Motor neuron (in vitro differentiated cells): ENCODE results near the gene SCAMP3. TPM values are rescaled to one million over a fixed set of nuclear protein-coding genes. Genes with fewer than 3 reads are reported as not detected.
"Not testable (repeated sequence)": the region's sequence is repeated elsewhere in the genome, so short reads cannot be mapped to it uniquely, and the experiment has no call there.

Experiments
- ATAC-seq, 8 experiments: fragments of 200-7000 bp; cut with Tn5 transposase; replicated peaks in 6 of 8; 2 replicates each; pipeline ENCODE4 v1.8.0; 2021; ENCODE audit warnings: mild to moderate bottlenecking in 8 of 8, moderate library complexity in 8 of 8
- H3K27ac ChIP-seq, 2 donors: fragments of 250-450 bp; sonication (Bioruptor Pico); 2 replicates each; pipeline ENCODE4 v1.9.0; 2021; ENCODE audit warnings: antibody characterized with exemption in 2 of 2, mild to moderate bottlenecking in 2 of 2, moderate library complexity in 1 of 2
- H3K4me1 ChIP-seq, 2 donors: fragments of 250-450 bp; sonication (Bioruptor Pico); replicated peaks in 1 of 2; 2 replicates each; pipeline ENCODE4 v1.6.1; 2021; ENCODE audit warnings: antibody characterized with exemption in 2 of 2, mild to moderate bottlenecking in 2 of 2, moderate library complexity in 1 of 2
- H3K4me3 ChIP-seq, 5 donors: fragments of 250-450 bp; sonication (Bioruptor Pico); 2 replicates each; pipeline ENCODE4 v1.9.0; 2021; ENCODE audit warnings: antibody characterized with exemption in 5 of 5, mild to moderate bottlenecking in 5 of 5, moderate library complexity in 4 of 5
- WGBS, 10 experiments: fragments of 450-650 bp; shearing (Covaris generic); methylation state at CpG; one replicate each; pipeline ENCODE4 v1.0.0; 2022; 5-methylcytosine and 5-hydroxymethylcytosine counted together
- in situ Hi-C, 9 experiments: fragments of 400-800 bp; cut with MboI; loops; one replicate each; pipeline ENCODE4 v1.15.0; 2021; ENCODE audit warnings: low sequenced_read_pairs in 9 of 9, low pct_unique_long_range_greater_than_20kb in 2 of 9; ENCODE audit not compliant: unreplicated experiment in 9 of 9
- total RNA-seq, 8 experiments: library from RNA; unstranded; fragments of 300-600 nt; gene quantifications; 2 replicates each; pipeline versions ENCODE4 v1.2.3 to v1.2.4, GENCODE V29; 2022

SCAMP3 gene
- total RNA-seq, 8 experiments from 2014 or later: 52.0 to 115 (median 80.0) TPM

DNA sequence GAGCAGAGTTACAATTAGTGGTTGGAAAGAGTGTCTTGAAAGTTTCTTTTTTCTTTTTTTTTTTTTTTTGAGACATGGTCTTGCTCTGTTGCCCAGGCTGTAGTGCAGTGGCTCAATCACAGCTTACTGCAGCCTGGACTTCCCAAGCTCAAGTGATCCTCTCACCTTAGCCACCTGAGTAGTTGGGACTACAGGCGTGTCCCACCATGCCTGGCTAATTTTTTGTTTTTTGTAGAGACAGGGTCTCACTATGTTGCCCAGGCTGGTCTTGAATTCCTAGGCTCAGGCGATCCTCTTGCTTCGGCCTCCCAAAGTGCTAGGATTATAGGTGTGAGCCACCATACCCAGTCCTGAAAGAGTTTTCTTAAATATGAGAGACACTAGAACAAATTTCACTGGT, 15.4 kb downstream of the SCAMP3 start:
- 83 to 100% (median 99%) methylated on average over 2 to 3 of the region's 3 CpGs; no CpG with 5 or more reads in 2 of the 10 experiments for WGBS, 10 experiments
- ATAC-seq, H3K4me3 ChIP-seq, in situ Hi-C loops, H3K27ac ChIP-seq: not testable (repeated sequence)
- H3K4me1 ChIP-seq: peaks cover 23 to 26% of the 10 kb centered on the region in 2 donors

DNA sequence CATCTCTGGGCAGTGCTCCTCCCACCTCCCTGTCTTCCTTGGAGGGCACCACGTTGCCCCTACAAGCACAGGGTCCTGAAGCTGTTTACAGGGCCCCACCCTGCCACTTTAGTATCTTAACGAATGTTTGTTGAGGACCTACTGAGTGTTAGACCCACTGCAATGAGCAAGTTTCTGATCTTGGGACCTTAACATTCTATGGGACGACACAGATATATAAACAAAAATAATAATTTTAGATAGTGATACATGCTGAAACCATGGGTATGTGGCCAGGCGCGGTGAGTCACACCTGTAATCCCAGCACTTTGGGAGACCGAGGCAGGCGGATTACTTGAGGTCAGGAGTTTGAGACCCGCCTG, 17.0 kb downstream of the SCAMP3 start:
- in situ Hi-C loops: no loop called here
- H3K4me1 ChIP-seq: peaks cover 22 to 26% of the 10 kb centered on the region in 2 donors
- H3K4me3 ChIP-seq: peak overlapping the region; percentile 33 to 45 (median 41)
- 0 to 100% (median 63%) methylated on average over 2 to 8 of the region's 8 CpGs; no CpG with 5 or more reads in 1 of the 10 experiments for WGBS, 10 experiments
- peak overlapping the region; percentile 84 to 91 for H3K27ac ChIP-seq
- ATAC-seq: no peak

DNA sequence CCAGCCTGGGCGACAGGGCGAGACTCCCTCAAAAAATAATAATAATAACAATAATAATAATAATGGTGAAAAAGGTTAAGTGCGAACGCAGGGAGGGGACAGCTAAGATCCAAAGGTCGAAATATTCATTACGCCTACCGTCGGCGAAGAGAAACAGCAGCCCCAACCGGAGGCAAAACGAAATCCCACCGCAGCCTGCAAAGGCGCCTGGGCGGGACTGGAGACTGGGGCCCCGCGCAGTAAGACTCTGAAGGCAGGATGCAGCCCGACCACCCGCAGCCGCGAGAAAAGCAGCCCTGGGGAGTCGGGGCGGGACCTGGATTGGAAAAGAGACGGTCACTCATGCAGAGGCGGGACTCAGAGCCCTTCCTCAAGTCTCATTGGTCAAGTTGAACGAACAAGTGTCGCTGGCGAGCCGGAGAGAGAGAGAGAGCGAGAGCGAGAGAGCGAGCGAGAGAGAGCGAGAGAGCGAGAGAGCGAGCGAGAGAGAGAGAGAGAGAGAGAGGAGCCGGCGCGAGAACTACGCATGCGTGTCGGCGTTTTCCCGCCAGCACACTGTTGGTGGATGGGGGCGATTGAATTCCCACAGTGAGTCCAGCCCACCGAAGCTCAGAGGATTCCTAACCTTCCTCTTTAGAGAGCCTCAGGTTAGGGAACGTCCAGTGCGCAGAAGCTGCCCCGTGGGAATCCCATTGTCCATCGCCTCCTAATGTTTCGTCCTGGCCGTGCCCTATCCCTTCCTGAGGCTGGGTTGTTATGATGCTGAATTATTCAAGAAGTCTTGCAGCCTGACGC, 17.6 kb downstream of the SCAMP3 start:
- peak overlapping the region; percentile 84 to 91 for H3K27ac ChIP-seq
- in situ Hi-C loops: no loop called here
- H3K4me3 ChIP-seq: peak overlapping the region; percentile 40 to 45 (median 41)
- ATAC-seq: peak; percentile 80 to 94 (median 92)
- WGBS, 10 experiments: 0 to 9% (median 0%) methylated on average over 1 to 38 of the region's 53 CpGs; no CpG with 5 or more reads in 1 of the 10 experiments
- H3K4me1 ChIP-seq: peaks cover 22 to 26% of the 10 kb centered on the region in 2 donors

DNA sequence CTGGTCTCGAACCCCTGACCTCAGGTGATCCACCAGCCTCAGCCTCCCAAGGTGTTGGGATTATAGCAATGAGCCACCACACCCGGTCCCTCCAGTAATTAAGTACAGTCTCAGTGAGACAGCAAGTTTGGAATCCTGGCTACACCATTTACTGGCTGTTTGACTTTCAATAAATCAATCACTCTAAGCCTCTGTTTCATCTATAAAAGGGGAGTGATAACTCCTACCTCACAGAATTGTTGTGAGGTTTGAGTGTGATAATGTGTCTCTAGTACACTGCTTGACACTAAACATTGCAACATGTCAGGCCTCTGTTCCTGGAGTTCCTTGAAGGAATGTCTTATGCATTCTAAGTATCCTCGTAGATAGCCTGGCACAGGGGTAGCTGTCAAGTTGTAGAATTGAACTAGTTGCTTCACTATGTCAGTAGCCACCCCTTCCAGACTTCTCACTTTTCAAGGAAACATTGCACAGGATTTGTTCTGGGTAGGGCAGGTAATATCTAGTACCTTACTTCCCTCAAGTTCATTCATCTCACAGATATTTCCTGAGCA, 19.3 kb downstream of the SCAMP3 start:
- no peak overlapping the region for H3K27ac ChIP-seq
- 54 to 100% (median 86%) methylated on average over 1 to 3 of the region's 3 CpGs; no CpG with 5 or more reads in 4 of the 10 experiments for WGBS, 10 experiments
- in situ Hi-C loops: no loop called here
- peak overlapping the region in 3 of 5 donors; percentile 41 to 45 (median 41) for H3K4me3 ChIP-seq
- ATAC-seq: no peak
- peaks cover 22 to 26% of the 10 kb centered on the region in 2 donors for H3K4me1 ChIP-seq

DNA sequence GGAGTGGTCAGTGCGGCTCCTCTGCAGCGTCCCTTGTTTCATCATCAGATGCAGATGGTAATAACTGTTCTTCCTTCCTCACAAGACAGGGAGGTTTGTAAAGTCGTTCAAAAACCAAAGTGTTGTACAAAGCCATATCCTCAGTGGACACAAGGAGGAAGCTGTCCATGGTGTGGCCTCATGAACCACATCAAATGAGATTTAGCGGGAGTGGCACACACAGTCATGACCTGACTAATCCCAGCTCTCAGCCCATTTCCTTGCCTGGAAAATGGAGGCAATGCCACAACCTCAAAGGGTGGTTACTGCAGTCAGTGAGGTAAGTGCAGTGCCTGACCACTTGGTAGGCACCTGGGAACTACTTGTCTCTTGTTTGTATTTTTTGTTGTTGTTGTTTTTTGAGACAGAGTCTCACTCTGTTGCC, 20.3 kb downstream of the SCAMP3 start:
- H3K4me3 ChIP-seq: no peak overlapping the region
- 0 to 100% (median 69%) methylated on average over 1 to 4 of the region's 4 CpGs; no CpG with 5 or more reads in 2 of the 10 experiments for WGBS, 10 experiments
- H3K4me1 ChIP-seq: peaks cover 22 to 26% of the 10 kb centered on the region in 2 donors
- in situ Hi-C loops: no loop called here
- no peak overlapping the region for H3K27ac ChIP-seq
- ATAC-seq: no peak

DNA sequence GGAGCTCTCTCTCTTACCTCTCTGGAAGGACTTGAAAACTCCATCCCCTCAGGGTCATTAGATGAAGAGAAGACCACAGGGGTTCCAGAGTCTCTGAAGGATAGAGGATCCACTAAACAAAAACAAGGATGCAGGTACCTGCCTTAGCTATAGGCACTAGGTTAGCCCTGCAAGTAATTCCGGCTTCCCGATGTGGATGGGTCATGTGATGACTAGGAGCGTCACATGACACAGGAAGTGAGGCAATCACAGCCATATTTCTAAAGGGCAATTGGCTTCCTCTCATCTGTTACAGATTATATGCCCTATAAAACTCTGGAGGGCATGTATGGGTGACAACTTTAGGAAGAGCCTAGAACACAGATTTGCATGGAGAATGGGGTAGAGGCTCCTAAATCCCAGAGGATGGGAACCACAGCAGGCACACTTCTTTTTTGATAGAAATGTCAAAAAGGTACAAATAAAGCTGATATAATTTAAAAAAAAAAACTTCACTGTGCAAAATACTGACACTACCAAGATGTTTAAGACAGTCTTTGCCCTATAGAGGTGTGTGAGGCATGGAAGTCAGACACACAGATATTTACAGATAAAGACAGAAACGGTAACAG, 21.0 kb downstream of the SCAMP3 start:
- Histone ChIP-seq H3K27ac (peak overlapping the region in 1 of 2 donors; percentile 7), H3K4me1 (peaks cover 22 to 26% of the 10 kb centered on the region in 2 donors), H3K4me3 (peak overlapping the region; percentile 25 to 53 (median 37))
- ATAC-seq: peak in 7 of 8 experiments; percentile 7 to 20 (median 11)
- in situ Hi-C loops: no loop called here
- 0 to 100% (median 14%) methylated on average over 1 to 4 of the region's 4 CpGs; no CpG with 5 or more reads in 2 of the 10 experiments for WGBS, 10 experiments

DNA sequence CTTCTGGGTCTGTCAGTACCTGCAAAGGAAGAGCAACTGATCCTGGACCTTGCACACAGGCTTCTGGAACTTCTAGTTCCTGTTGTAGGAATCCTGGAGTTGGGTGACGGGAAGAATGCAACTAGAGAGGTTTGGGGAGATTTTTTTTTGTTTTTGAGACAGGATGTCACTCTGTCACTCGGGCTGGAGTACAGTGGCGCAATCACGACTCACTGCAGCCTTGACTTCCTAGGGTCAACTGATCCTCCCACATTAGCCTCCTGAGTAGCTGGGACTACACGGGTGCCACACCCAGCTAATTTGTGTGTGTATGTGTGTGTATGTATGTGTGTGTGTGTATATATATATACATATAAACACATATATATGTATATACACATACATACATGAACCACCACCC, 25.7 kb downstream of the SCAMP3 start:
- no peak overlapping the region for H3K27ac ChIP-seq
- in situ Hi-C loops: no loop called here
- no peak overlapping the region for H3K4me3 ChIP-seq
- 80 to 95% (median 92%) methylated on average over 2 to 4 of the region's 5 CpGs; no CpG with 5 or more reads in 4 of the 10 experiments for WGBS, 10 experiments
- H3K4me1 ChIP-seq: peaks cover 3% of the 10 kb centered on the region in 2 donors
- ATAC-seq: no peak

DNA sequence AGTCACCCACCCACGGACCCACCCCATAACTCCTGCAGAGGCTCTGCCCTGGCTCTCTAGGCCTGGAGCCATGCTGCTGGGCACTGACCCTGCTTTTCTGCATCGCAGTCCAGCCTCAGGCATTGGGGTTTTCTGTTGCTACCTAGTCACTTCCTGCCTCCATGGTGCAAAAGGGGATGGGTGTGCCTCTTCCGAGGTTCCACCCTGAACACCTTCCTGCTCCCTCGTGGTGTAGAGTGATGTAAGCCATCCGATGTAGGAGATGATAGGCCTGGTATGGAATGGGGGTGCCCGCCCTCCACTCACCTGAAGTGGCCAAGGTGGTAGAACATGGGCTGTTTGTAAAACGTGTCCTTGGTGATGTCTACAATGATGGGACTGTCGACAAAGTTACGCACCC, 26.8 kb downstream of the SCAMP3 start:
- ATAC-seq, H3K4me1 ChIP-seq, H3K27ac ChIP-seq, H3K4me3 ChIP-seq, in situ Hi-C loops: not testable (repeated sequence)
- 40% methylated on average over 1 of the region's 9 CpGs; no CpG with 5 or more reads in 9 of the 10 experiments for WGBS, 10 experiments

DNA sequence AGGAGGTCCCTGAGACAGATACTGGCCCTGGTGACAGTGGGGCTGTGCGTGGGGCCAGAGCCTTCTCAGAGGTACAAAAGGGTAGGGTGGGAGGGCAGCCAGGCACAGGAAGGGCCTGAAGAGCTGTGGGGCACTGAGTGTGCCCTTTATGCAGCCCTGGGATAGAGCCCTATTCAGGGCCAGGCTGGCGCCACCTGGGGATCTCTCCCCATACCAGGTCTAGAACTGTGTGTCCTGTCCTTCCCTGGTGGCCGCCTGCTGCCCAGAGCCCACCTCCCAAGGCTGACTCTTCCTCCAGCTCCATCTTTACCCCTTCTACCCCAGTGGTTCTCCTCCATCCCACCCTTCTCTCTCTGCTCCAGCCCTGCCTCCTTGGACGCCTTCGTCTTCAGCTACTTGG, 28.7 kb downstream of the SCAMP3 start:
- WGBS, 10 experiments: no CpG with 5 or more reads among the region's 5 CpGs
- H3K4me3 ChIP-seq, H3K27ac ChIP-seq, H3K4me1 ChIP-seq, in situ Hi-C loops: not testable (repeated sequence)
- peak in 5 of 8 experiments; percentile 8 to 34 (median 28) for ATAC-seq

DNA sequence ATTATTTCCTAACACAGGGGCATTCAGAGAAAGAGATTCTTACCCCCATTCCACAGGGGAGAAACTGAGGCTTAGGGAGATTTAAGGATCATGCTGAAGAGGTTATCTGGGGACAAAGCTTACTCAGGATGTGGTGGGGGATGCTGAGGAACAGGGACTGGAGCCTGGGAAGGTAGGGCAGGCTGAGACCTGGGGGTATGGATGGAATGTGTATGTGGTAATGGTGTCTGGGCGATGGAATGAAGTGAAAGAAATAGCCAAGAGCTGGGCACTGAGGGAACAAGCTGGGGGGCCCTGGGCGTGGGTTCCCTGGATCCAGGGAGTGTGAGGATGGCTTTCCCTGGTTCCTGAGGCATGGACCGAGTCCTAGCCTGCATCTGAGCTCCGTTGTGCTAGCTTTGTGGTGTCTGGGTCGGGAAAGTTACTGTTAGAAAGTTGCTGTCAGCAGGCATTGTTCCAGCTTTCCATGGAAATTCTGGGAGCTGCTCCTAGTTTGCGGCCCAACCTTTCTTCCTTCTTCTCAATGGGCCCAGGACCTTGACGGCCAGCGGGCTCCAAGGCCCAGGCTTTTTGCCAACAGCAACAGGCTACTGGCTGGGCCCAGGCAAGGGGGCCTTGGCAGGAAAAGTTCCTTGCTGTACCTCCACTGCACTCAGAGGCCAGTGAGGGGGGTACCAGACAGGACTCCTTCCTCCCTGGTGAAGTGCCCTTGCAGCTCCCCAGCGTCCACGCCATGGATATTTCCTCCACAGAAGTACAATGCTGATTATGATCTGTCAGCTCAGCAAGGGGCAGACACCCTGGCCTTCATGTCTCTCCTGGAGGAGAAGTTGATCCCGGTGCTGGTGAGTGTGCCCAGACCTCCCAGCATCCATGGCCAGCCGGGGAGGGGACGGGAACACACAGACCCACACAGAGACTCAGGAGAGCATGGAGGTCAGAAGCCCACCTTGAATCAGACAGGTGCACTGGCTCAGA, 29.9 kb downstream of the SCAMP3 start:
- H3K4me1 ChIP-seq, H3K27ac ChIP-seq, H3K4me3 ChIP-seq, in situ Hi-C loops: not testable (repeated sequence)
- ATAC-seq: peak in 1 of 8 experiments; percentile 1
- WGBS, 10 experiments: 66 to 100% (median 93%) methylated on average over 1 to 4 of the region's 13 CpGs; no CpG with 5 or more reads in 5 of the 10 experiments

DNA sequence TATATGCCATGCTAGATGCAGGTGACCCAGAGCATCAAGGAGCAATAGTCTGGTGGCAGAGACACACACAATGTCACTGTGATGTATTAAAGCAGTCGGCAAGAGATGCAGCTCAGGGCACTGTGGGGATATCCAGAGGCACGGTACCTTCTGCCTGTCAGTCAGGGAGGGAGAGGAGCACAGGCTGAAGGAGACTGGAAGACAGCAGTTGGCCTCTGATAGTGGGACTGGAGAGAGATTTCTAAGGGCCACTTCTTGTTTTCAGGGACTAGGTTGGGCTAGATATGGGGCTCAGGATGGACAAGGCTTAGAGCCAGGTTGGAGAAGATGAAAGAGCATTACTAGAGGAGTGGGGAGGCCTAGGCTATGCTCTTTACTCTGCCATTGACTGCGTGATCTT, 30.9 kb downstream of the SCAMP3 start:
- in situ Hi-C loops, ATAC-seq, H3K4me1 ChIP-seq, H3K27ac ChIP-seq, H3K4me3 ChIP-seq: not testable (repeated sequence)
- 0 to 83% (median 50%) methylated on average over 1 to 3 of the region's 3 CpGs; no CpG with 5 or more reads in 4 of the 10 experiments for WGBS, 10 experiments

DNA sequence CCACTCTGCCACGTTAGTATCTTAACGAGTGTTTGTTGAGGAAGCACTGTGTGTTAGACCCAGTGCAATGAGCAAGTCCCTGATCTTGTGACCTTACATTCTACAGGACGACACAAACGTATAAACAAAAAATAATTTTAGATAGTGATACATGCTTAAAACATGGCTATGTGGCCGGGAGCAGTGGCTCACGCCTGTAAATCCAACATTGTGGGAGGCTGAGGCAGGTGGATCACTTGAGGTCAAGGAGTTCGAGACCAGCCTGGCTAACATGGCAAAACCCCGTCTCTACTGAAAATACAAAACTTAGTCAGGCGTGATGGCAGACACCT, 34.1 kb downstream of the SCAMP3 start:
- Histone ChIP-seq H3K27ac (peak overlapping the region; percentile 84 to 91), H3K4me3 (peak overlapping the region; percentile 29 to 45 (median 39)), H3K4me1 (peaks cover 17 to 18% of the 10 kb centered on the region in 2 donors)
- 20 to 75% (median 53%) methylated on average over 1 to 9 of the region's 9 CpGs; no CpG with 5 or more reads in 1 of the 10 experiments for WGBS, 10 experiments
- ATAC-seq: no peak
- in situ Hi-C loops: no loop called here
